ENCODE data around the gene SGIP1. TPM values are rescaled to one million over a fixed set of nuclear protein-coding genes. Genes with fewer than 3 reads are reported as not detected.

SGIP1 gene
- total and polyA plus RNA-seq, 2 of the 8 experiments (the other 6 are each of a cell fraction or from before 2014, with no cell fraction given) = 1.4 to 2.1 TPM

GRCh38 chr1:66778969-66779368 is 245.0 kb downstream of the SGIP1 start:
- Histone ChIP-seq H3K14ac (ENCODE audit: insufficient read length) (no peak overlapping the region), H4K8ac (ENCODE audit: extremely low read depth, insufficient read depth, low read length) (no peak overlapping the region), H3K36me3 (ENCODE audit: control insufficient read depth in 2 of 4, insufficient read depth in 4 of 4, low read length in 3 of 4) (no peaks in the 10 kb centered on the region), H3K9ac (replicated peaks in 1 of 4; ENCODE audit: extremely low read depth in 1 of 4, low read depth in 3 of 4, low read length in 3 of 4) (no peak overlapping the region), H3K9me3 (ENCODE audit: insufficient read depth in 2 of 2, low read depth in 1 of 2, low read length in 1 of 2) (peaks cover 4 to 9% of the 10 kb centered on the region in 2 experiments; a peak in 2 of 4 replicates), H2BK120ac (replicated peaks; ENCODE audit: low read depth, low read length) (no peak overlapping the region), H3K23ac (ENCODE audit: insufficient read length) (no peak overlapping the region), H3K4me2 (ENCODE audit: insufficient read depth in 1 of 2, low read depth in 2 of 2, low read length in 2 of 2) (no peak overlapping the region), H2AFZ (ENCODE audit: low read length) (no peak overlapping the region), H2BK12ac (ENCODE audit: low read depth, low read length) (no peak overlapping the region), H3K27me3 (replicated peaks in 1 of 4; ENCODE audit: control insufficient read depth in 3 of 4, extremely low read depth in 1 of 4, insufficient read depth in 3 of 4, low read length in 3 of 4) (no peaks in the 10 kb centered on the region), H3K4me1 (replicated peaks in 1 of 4; ENCODE audit: control insufficient read depth in 3 of 4, insufficient read depth in 4 of 4, low read length in 3 of 4) (no peaks in the 10 kb centered on the region), H2BK15ac (ENCODE audit: low read length) (no peak overlapping the region), H4K91ac (replicated peaks; ENCODE audit: insufficient read length, low read length) (no peak overlapping the region), H3K56ac (replicated peaks; ENCODE audit: insufficient read length, low read depth, low read length) (no peak overlapping the region), H3K18ac (ENCODE audit: extremely low read depth, low read length) (no peak overlapping the region), H3K79me1 (ENCODE audit: low read depth, low read length) (no peaks in the 10 kb centered on the region), H3K79me2 (ENCODE audit: control insufficient read depth in 1 of 2, insufficient read depth in 2 of 2, low read length in 2 of 2) (no peaks in the 10 kb centered on the region), H3K4me3 (ENCODE audit: extremely low read depth in 1 of 4, insufficient read depth in 2 of 4, low read depth in 3 of 4, low read length in 4 of 4) (no peak overlapping the region), H3K27ac (ENCODE audit: low read depth, low read length) (no peak overlapping the region), H4K5ac (ENCODE audit: insufficient read length, low read depth, low read length) (no peak overlapping the region), H2BK5ac (ENCODE audit: low read depth, low read length) (no peak overlapping the region), H3K4ac (replicated peaks; ENCODE audit: insufficient read length, low read depth, low read length) (no peak overlapping the region), H2AK5ac (ENCODE audit: low read depth, low read length) (no peak overlapping the region), H3K23me2 (ENCODE audit: low read depth, low read length) (no peaks in the 10 kb centered on the region), H2BK20ac (ENCODE audit: low read length) (no peak overlapping the region), H4K20me1 (replicated peaks in 1 of 2; ENCODE audit: control insufficient read depth in 1 of 2, insufficient read depth in 2 of 2, low read length in 2 of 2) (no peaks in the 10 kb centered on the region)
- 92% methylated on average over 4 of the region's 4 CpGs; no CpG with 5 or more reads in 1 of the 2 experiments for WGBS, 2 experiments (ENCODE audit: extremely low coverage in 1 of 2, insufficient coverage in 1 of 2, insufficient read length in 1 of 2, insufficient replicate concordance in 2 of 2, low coverage in 1 of 2, low lambda C conversion rate in 2 of 2, missing lambda C conversion rate in 1 of 2)
- ChIA-PET POLR2A (ENCODE audit: partially characterized antibody) (no interaction called here), CTCF (ENCODE audit: partially characterized antibody) (no interaction called here)
- DNase-seq (ENCODE audit: low read depth in 1 of 2, low spot score in 2 of 2) (no peak), FAIRE-seq (no peak)
- TF ChIP-seq CEBPB (IDR thresholded peaks at IDR 0.05; ENCODE audit: low read depth, low read length) (no peak), EZH2 (IDR thresholded peaks at IDR 0.05; ENCODE audit: low read depth, low read length, severe bottlenecking) (no peak), USF2 (IDR thresholded peaks at IDR 0.05; ENCODE audit: low read length) (no peak), BACH1 (IDR thresholded peaks at IDR 0.05; ENCODE audit: low read length) (no peak), GTF2F1 (IDR thresholded peaks at IDR 0.05; ENCODE audit: borderline replicate concordance, low read depth, low read length) (no peak), ASH2L (IDR thresholded peaks at IDR 0.05; ENCODE audit: low read length) (no peak), RBBP5 (IDR thresholded peaks at IDR 0.05; ENCODE audit: borderline replicate concordance, low read depth, low read length) (no peak), CHD1 (IDR thresholded peaks at IDR 0.05; ENCODE audit: low read depth, low read length) (no peak), CBX5 (IDR thresholded peaks at IDR 0.05; ENCODE audit: low read depth, low read length) (no peak), KDM1A (IDR thresholded peaks at IDR 0.05; ENCODE audit: borderline replicate concordance, low read length) (no peak), NANOG (IDR thresholded peaks at IDR 0.05; ENCODE audit: insufficient read depth, low read depth, low read length, poor library complexity, severe bottlenecking) (no peak), E2F6 (IDR thresholded peaks at IDR 0.05) (no peak), RFX5 (IDR thresholded peaks at IDR 0.05; ENCODE audit: borderline replicate concordance, low read depth, low read length) (no peak)
